ENCODE measurements around the gene DVL3.
"Not testable (repeated sequence)": the region's sequence is repeated elsewhere in the genome, so short reads cannot be mapped to it uniquely, and the experiment has no call there.

Gene DVL3

DNA sequence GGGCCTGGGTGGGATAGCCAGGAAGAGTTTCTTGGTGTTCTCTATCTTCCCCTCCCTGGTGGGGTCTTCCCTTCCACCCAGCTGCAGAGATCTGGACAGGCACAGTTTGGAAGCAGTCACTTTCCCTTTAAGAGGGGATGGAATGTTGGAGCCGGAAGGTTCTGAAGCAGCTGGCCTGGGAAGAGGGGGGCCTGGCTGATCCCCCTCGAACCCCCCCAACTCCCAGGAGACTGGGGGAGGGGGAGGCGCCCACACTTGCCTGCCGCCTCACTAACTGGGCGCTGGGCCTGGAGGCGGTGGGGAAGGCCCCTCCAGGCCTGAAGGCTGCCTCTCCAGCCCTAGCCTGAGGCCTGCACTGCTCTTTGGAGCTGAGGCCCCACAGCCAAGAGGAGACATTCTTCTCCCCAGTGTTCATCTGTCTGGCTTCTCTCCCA lies 1.4 kb downstream of the DVL3 start:
- no peak for DNase-seq

- no peak for DNase-seq
These were observed 2.0 kb downstream of the DVL3 start for GRCh38 chr3:184157206-184157605.

- no peak for DNase-seq
These were observed 3.2 kb downstream of the DVL3 start for GRCh38 chr3:184158404-184158803.

DNA sequence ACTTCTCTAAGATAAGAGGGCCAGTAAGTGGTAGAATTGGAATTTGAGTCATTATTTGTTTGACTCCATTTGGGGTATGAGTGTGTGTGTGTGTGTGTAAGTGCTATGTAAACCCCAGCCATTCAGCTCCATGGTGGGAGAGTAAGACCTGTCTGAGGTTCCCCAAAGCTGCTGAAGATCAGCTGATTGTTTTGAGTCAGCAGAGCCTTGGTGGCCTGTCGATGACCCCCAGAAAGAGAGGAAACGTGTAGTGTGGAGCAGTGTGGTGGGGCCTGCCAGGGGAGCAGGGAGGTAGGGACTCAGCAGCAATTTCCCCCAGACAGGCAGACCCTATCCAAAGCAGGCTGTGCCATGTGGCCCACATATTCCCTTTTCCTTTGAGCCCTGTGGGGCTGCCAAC lies 5.3 kb downstream of the DVL3 start:
- no peak for DNase-seq

DNA sequence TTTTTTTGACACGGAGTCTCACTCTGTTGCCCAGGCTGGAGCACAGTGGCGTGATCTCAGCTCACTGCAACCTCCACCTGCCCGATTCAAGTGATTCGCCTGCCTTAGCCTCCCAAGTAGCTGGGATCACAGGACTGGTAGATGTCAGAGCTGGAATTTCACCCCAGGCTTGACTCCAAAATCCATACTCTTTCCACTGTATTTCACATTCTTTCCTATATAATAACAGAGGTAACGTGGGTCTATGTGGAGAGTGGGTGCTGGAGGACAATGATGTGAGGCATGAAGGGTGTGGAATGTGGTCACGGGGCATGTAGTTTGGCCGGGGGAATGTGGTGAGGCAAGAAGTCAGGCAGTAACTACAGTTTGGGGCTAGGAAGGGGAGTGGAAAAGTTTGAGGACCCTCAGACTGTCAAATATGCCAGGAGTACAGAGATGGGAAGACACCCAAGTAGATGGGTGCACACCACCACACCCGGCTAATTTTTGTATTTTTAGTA lies 7.4 kb downstream of the DVL3 start:
- not testable (repeated sequence) for DNase-seq

DNA sequence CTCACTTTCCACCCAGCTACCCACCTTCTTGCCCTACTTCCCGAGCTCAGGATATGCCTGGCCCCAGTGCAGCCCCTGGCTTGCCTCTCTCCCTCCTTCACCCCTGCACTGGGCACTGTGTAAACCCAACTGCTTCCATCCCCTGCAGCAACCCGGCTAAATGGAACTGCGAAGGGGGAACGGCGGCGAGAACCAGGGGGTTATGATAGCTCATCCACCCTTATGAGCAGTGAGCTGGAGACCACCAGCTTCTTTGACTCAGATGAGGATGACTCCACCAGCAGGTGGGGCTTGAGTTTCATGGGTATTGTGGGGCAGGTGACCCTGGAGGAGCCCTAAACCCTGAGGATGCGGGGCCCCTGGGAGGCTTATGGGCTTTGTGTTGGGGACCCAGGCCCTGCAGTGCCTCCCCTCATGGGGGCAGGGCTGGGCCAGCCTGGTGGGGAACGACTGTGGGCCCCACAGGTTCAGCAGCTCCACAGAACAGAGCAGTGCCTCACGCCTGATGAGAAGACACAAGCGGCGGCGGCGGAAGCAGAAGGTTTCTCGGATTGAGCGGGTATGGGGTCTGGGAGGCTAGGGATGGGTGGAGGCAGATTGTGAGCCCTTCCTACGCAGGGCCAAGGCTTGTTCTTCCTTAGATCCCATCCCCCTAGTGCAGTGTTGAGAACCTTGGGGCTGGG lies 9.6 kb downstream of the DVL3 start:
- no peak for DNase-seq

DNA sequence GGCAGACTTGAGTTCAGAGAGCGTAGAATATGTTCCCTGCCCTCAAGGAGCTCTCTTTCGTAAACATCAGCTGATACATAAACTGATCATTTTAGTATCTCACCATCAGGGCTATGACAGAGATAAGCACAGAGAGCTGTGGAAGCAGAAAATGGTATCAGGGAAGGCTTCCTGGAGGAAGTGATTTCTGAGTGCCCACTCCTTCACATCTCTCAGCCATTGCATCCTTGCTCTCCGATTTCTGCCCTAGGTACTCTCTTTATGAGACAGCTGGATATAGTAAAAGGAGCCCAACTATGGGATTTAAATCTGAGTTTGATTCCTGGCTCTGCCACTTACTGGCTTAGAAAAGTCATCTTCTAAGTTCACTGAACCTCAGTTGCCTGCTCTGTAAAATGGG lies 10.4 kb downstream of the DVL3 start:
- no peak for DNase-seq

DNA sequence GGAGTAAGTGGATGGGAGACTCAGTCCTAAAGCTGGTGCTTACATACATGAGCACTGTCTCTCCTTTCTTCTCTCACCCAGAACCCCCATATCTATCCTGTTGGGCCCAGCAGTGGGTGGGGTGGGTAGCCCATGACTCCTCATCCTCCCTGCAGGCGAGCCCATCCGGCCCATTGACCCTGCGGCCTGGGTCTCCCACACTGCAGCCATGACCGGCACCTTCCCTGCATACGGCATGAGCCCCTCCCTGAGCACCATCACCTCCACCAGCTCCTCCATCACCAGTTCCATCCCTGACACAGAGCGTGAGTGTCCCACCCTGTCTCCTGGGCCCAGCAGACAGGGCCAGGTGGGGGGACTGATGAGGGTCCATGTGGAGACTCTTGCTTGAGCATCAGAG lies 11.5 kb downstream of the DVL3 start:
- DNase-seq = no peak

DNA sequence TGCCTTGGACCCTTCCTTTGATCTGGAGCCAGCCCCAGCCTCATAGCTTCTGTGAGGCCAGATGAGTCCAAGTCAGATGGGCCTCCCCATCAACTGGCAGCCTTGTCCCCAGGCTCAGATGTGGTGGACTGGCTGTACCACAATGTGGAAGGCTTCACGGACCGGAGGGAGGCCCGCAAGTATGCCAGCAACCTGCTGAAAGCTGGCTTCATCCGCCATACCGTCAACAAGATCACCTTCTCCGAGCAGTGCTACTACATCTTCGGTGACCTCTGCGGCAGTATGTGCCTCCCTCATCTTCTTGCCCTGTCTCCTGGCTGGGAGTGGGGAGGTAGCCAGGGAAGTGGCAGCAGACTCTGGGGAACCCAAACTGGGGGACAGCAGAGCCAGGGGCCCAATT lies 12.6 kb downstream of the DVL3 start:
- DNase-seq = no peak

DNA sequence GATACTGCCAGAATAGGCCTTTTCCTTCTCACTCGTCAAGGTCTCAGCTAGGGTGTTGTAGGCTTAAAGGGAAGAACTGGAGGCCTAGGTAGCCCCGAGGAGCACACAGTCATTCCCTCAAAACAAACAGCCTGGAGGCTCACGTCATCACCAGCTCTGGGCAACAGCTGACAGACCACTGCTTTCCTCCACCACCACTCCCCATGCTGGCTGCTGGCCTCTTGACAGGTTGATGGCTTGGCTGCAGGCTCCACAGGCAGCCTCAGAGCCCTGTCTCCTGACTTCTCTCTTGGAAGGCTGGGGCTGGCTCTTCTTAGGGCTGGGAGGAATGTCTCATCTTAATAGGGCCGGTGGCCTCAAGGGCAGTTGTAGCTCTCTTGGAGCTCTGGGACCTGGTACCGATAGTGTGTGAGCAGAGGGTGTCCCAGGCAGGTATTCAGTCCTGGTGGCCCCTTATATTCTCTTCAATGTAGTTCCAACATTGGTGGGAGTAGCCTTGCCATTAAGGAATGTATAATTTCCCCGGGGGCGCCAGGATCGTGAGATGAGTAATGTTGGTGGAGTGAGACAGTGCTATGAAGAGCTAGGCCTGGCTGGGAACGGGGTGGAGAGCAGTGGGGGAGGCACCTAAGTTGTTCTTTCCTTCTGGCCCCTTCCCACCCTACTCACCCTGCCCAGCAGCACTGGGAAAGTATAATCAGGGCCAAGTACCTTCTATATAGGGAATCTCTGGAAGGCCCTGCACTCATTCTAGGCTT lies 13.4 kb downstream of the DVL3 start:
- DNase-seq = no peak

GRCh38 chr3:184169896-184170875 lies 15.0 kb downstream of the DVL3 start:
- DNase-seq = no peak

DNA sequence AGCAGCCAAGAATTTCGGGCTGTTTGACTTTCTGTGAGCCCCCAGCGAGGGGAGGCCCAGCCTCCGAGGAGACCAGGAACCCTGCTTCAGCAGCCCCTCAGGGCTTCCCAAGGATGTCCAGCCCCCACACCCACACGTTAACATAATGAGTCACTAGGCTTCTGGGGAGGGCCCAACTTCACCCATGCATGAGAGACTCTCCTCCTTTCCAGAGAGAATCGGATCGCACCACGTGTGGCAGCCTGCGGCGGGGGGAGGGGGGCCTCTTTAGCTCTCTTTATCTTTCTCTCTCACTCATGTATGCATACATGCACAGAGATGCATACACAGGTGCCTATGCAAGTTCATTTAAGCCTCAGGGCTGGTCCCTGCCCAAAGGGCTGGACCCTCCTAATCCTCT lies 16.4 kb downstream of the DVL3 start:
- DNase-seq = peak; percentile 10

GRCh38 chr3:184172681-184173373 lies 17.6 kb downstream of the DVL3 start:
- no peak for DNase-seq

GRCh38 chr3:184173374-184173722 lies 18.2 kb downstream of the DVL3 start:
- DNase-seq = no peak

- no peak for DNase-seq
These were observed 19.1 kb downstream of the DVL3 start for GRCh38 chr3:184174284-184174645.

DNA sequence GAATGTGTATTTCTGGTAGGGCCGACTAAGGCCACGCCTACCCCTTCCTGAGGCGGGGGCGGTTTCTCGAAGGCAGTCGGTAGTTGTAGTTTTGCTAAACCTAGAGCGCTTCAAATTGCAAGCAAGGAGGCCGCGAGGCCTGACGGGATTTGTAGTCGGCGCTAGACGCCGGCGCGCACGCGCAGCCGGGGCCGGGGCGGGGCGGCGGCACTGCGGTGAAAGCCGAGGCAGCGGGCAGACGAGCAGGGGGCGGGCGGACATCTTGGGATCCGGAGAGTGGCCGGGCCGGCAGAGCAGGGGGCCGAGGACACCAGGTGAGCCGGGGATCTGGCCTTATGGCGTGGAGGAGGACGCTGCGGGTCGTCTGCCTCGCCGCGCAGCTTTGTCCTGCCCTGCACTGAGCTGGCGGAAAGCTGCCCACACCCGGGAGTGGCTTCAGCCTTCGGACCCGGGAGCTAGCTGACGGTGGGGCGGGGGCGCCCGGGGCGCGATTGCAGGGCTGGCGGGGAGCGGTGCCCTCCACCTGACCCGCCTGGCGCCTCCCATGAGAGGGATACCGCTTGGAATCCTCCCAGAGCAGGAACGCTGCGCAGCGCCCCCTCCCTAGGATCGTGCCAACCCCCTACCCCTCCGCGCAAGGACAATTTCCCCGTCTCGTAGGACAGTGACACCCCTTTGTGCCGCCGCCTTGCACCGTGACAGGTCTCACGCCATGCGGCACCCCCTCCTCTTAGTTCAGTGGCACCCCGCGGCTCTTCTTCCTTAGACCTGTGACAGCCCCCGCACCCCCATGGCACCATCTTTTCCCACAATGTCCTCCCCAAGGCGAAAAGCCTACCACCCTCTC lies 19.7 kb downstream of the DVL3 start, which contains the start of gene AP2M1:
TSS of gene AP2M1 (plus strand) at position 210 of the 847 bp plus-strand sequence. CDS start 2,139 bp downstream, outside the sequence.
- DNase-seq = peak; percentile 98

GRCh38 chr3:184175506-184175905 lies 20.3 kb downstream of the DVL3 start:
- DNase-seq = no peak

GRCh38 chr3:184175981-184176376 lies 20.8 kb downstream of the DVL3 start:
- DNase-seq = no peak

GRCh38 chr3:184176377-184177330 lies 21.5 kb downstream of the DVL3 start:
- peak; percentile 8 for DNase-seq

DNA sequence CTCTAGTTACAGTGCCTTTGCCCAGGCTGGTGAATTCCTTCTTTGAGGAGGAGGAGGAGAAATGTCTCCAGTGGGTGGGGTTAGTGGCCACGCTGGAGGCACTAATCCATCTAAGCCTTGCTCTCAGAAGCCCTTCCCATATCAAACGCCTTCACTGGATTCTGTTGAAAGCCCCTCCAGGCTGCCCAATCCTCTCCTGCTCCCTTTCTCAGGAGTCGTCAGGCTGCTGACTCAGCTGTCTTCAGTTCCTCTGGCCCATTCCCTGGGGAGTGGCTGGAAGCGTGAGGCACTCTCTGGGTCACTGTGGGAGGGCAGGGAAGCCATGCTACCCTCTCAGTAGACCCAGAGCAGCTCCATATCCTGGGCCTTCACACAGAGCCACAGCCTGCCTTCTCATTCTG lies 22.2 kb downstream of the DVL3 start:
- DNase-seq = no peak
